Endodermal cell (in vitro differentiated cells): ENCODE results near the gene WDR4. TPM values are rescaled to one million over a fixed set of nuclear protein-coding genes. Genes with fewer than 3 reads are reported as not detected.

Experiments used
- DNase-seq: peaks from one replicate; pipeline ENCODE4 v3.0.0-alpha.2; 2017
- H3K27ac ChIP-seq: 2 replicates; pipeline ENCODE4 v1.5.1; 2013; ENCODE audit warnings: mild to moderate bottlenecking, low read depth, low read length, moderate library complexity
- H3K27me3 ChIP-seq: 2 replicates; pipeline ENCODE4 v1.6.1; 2013; ENCODE audit warnings: mild to moderate bottlenecking, low read length, moderate library complexity; ENCODE audit not compliant: insufficient read depth, control insufficient read depth, poor library complexity, severe bottlenecking
- H3K36me3 ChIP-seq: 2 replicates; pipeline ENCODE4 v1.7.0; 2013; ENCODE audit warnings: mild to moderate bottlenecking, low read length, moderate library complexity; ENCODE audit not compliant: control insufficient read depth, insufficient read depth
- H3K4me1 ChIP-seq: one replicate; pipeline ENCODE4 v1.7.0; 2013; ENCODE audit warnings: low read length; ENCODE audit not compliant: control insufficient read depth, insufficient read depth
- H3K4me3 ChIP-seq: 2 replicates; pipeline ENCODE4 v1.5.1; 2013; ENCODE audit warnings: mild to moderate bottlenecking, low read length, moderate library complexity
- H3K9ac ChIP-seq: 2 replicates; pipeline ENCODE4 v1.6.1; 2013; ENCODE audit warnings: mild to moderate bottlenecking, low read length, moderate library complexity; ENCODE audit not compliant: poor library complexity, severe bottlenecking; ENCODE audit errors: extremely low read depth
- H3K9me3 ChIP-seq: 2 replicates; pipeline ENCODE4 v1.6.1; 2013; ENCODE audit warnings: mild to moderate bottlenecking, low read length, moderate library complexity; ENCODE audit not compliant: control insufficient read depth
- H3K27ac Mint-ChIP-seq: 2 replicates; pipeline ENCODE4 v1.8.0; 2020; ENCODE audit warnings: mixed read lengths
- H3K27me3 Mint-ChIP-seq: 2 replicates; pipeline ENCODE4 v1.8.0; 2021; ENCODE audit warnings: mild to moderate bottlenecking, mixed read lengths; ENCODE audit not compliant: insufficient read depth
- H3K36me3 Mint-ChIP-seq: 2 replicates; pipeline ENCODE4 v1.8.0; 2020; ENCODE audit warnings: low read depth, mixed read lengths
- H3K4me1 Mint-ChIP-seq: 2 replicates; pipeline ENCODE4 v1.8.0; 2020; ENCODE audit warnings: mixed read lengths
- H3K4me3 Mint-ChIP-seq: 2 replicates; pipeline ENCODE4 v1.8.0; 2020; ENCODE audit warnings: mild to moderate bottlenecking, moderate library complexity, mixed read lengths
- H3K9me3 Mint-ChIP-seq: 2 replicates; pipeline ENCODE4 v1.8.0; 2020; ENCODE audit warnings: mild to moderate bottlenecking, mixed read lengths
- CTCF ChIP-seq: fragments of 200-600 bp; sonication (generic); conservative IDR thresholded peaks from 2 replicates; pipeline ENCODE4 v1.5.0; 2021; ENCODE audit warnings: antibody characterized with exemption, mild to moderate bottlenecking
- WGBS, 2 experiments: methylation state at CpG; one replicate each; pipeline versions ENCODE4 v1.1.5 to v1.1.7; 2013; ENCODE audit warnings: missing lambda C conversion rate in 2 of 2, mixed read lengths in 1 of 2; ENCODE audit not compliant: insufficient coverage in 1 of 2, insufficient read length in 1 of 2; 5-methylcytosine and 5-hydroxymethylcytosine counted together
- total RNA-seq, 2 donors: library from RNA; stranded (reverse); fragmentation: NEBNext Ultra II Directional in 1 of 2; extraction: Animal tissue kit (Norgen Biotek cat#: 25700) in 1 of 2; gene quantifications; 2 replicates in 1 of 2; 3 replicates in 1 of 2; pipeline ENCODE4 v1.2.1, GENCODE V29; 2021

The WDR4 gene
- total RNA-seq, 2 donors from 2014 or later: 26.7 to 33.5 TPM

- Histone ChIP-seq H3K27ac (no peak overlapping the region), H3K27me3 (no peaks in the 10 kb centered on the region), H3K4me1 (peaks cover 1% of the 10 kb centered on the region), H3K4me3 (no peak overlapping the region), H3K9me3 (no peaks in the 10 kb centered on the region), H3K36me3 (no peaks in the 10 kb centered on the region), H3K9ac (no peak overlapping the region)
- Mint-ChIP-seq H3K36me3 (peaks cover 10% of the 10 kb centered on the region), H3K27ac (no peak overlapping the region), H3K4me3 (no peak overlapping the region), H3K9me3 (no peaks in the 10 kb centered on the region), H3K27me3 (no peaks in the 10 kb centered on the region), H3K4me1 (peaks cover 6% of the 10 kb centered on the region)
- 97 to 100% methylated on average over 5 of the region's 5 CpGs for WGBS, 2 experiments
- TF ChIP-seq CTCF: no peak
- DNase-seq: no peak
These were observed 8.0 kb upstream of the WDR4 start for GRCh38 chr21:42887326-42887725.

- 46% methylated on average over 1 of the region's 1 CpG; no CpG with 5 or more reads in 1 of the 2 experiments for WGBS, 2 experiments
- H3K4me3 Mint-ChIP-seq: no peak overlapping the region
- no peaks in the 10 kb centered on the region for H3K9me3 Mint-ChIP-seq
- Histone ChIP-seq H3K4me3 (no peak overlapping the region), H3K27me3 (no peaks in the 10 kb centered on the region), H3K36me3 (no peaks in the 10 kb centered on the region), H3K9me3 (no peaks in the 10 kb centered on the region), H3K4me1 (no peaks in the 10 kb centered on the region), H3K9ac (no peak overlapping the region), H3K27ac (no peak overlapping the region)
- no peak for DNase-seq
- H3K27ac Mint-ChIP-seq: no peak overlapping the region
- peaks cover 9% of the 10 kb centered on the region for H3K4me1 Mint-ChIP-seq
- peaks cover 10% of the 10 kb centered on the region for H3K36me3 Mint-ChIP-seq
- H3K27me3 Mint-ChIP-seq: no peaks in the 10 kb centered on the region
- TF ChIP-seq CTCF: no peak
These were observed 4.6 kb upstream of the WDR4 start for GRCh38 chr21:42883921-42884320.

- peak overlapping the region; percentile 89 for H3K4me3 Mint-ChIP-seq
- H3K9me3 Mint-ChIP-seq: no peaks in the 10 kb centered on the region
- Histone ChIP-seq H3K9ac (peak overlapping the region; percentile 89), H3K4me1 (no peaks in the 10 kb centered on the region), H3K27me3 (no peaks in the 10 kb centered on the region), H3K27ac (no peak overlapping the region), H3K4me3 (peak overlapping the region; percentile 100), H3K36me3 (peaks cover 15% of the 10 kb centered on the region), H3K9me3 (no peaks in the 10 kb centered on the region)
- H3K27ac Mint-ChIP-seq: peak overlapping the region; percentile 96
- 91 to 100% methylated on average over 1 to 6 of the region's 6 CpGs for WGBS, 2 experiments
- no peak for TF ChIP-seq CTCF
- H3K4me1 Mint-ChIP-seq: peaks cover 15% of the 10 kb centered on the region
- peaks cover 19% of the 10 kb centered on the region for H3K36me3 Mint-ChIP-seq
- DNase-seq: no peak
- no peaks in the 10 kb centered on the region for H3K27me3 Mint-ChIP-seq
These were observed 1.0 kb upstream of the WDR4 start for GRCh38 chr21:42880352-42880751.
